Adrenal gland (tissue), 12 donors: ENCODE data around the gene CXorf66. TPM values are rescaled to one million over a fixed set of nuclear protein-coding genes. Genes with fewer than 3 reads are reported as not detected.
"Not testable (repeated sequence)": the region's sequence is repeated elsewhere in the genome, so short reads cannot be mapped to it uniquely, and the experiment has no call there.

ENCODE experiments used
- DNase-seq, 7 donors: peaks; one replicate each; pipeline ENCODE4 v3.0.0-alpha.2; 2019 to 2020
- H3K27ac ChIP-seq, 5 donors: fragments of 200-600 bp; sonication (generic) in 4 of 5; 1 replicate in 3 of 5; 2 replicates in 2 of 5; pipeline versions ENCODE4 v1.5.1 to v1.8.0; 2016 to 2020; ENCODE audit warnings: mild to moderate bottlenecking in 1 of 5
- H3K27me3 ChIP-seq: fragments of 200-600 bp; 2 replicates; pipeline ENCODE4 v1.8.0; 2021
- H3K36me3 ChIP-seq, 2 donors: fragments of 200-600 bp; replicated peaks in 1 of 2; 1 replicate in 1 of 2; 2 replicates in 1 of 2; pipeline versions ENCODE4 v1.5.1 to v1.8.0; 2018 to 2022
- H3K4me1 ChIP-seq, 2 donors: fragments of 200-600 bp; replicated peaks in 1 of 2; 1 replicate in 1 of 2; 2 replicates in 1 of 2; pipeline versions ENCODE4 v1.5.1 to v1.8.0; 2018 to 2021
- H3K4me3 ChIP-seq, 4 donors: fragments of 200-600 bp; sonication (generic) in 3 of 4; one replicate each; pipeline ENCODE4 v1.5.1; 2016 to 2018
- H3K9me3 ChIP-seq, 3 donors: fragments of 200-600 bp; sonication (generic) in 1 of 3; replicated peaks in 1 of 3; 1 replicate in 2 of 3; 2 replicates in 1 of 3; pipeline versions ENCODE4 v1.5.1 to v1.8.0; 2016 to 2021
- POLR2A ChIP-seq, 2 donors: fragments of 450-650 bp; IDR thresholded peaks; one replicate each; pipeline ENCODE4 v1.6.1; 2017; ENCODE audit warnings: antibody characterized with exemption in 2 of 2, mild to moderate bottlenecking in 2 of 2, moderate library complexity in 1 of 2
- WGBS, 4 donors: extraction: QIAGEN DNeasy Blood & Tissue Kit in 2 of 4; methylation state at CpG; one replicate each; pipeline versions ENCODE4 v1.1.5 to v1.1.7; 2013 to 2017; 5-methylcytosine and 5-hydroxymethylcytosine counted together
- intact Hi-C, 2 donors: fragments of 100-400 bp; cut with DNase I; formaldehyde crosslinking; loops; one replicate each; pipeline versions ENCODE4 v1.14.1 to v1.15.0; 2022 to 2023
- polyA plus RNA-seq, 3 donors: library from polyadenylated mRNA; stranded (reverse); fragments of 200-250 nt in 2 of 3; fragments of 350-450 nt in 1 of 3; fragmentation: Illumina TruSeq in 1 of 3; extraction: RNeasy Lipid Tissue Mini Kit (QIAGEN cat#74804) in 1 of 3; gene quantifications; one replicate each; pipeline ENCODE4 v1.2.3, GENCODE V29; 2013 to 2014
- total RNA-seq, 9 donors: library from RNA; depleted of rRNA in 4 of 9; stranded (reverse); fragments of >200 nt in 4 of 9; fragments of 120-200 nt in 1 of 9; fragmentation: NEBNext Ultra II Directional in 1 of 9; extraction: Animal tissue kit (Norgen Biotek cat#: 25700) in 1 of 9; gene quantifications; one replicate each; pipeline versions ENCODE4 v1.1.0 to v1.2.4, GENCODE V29; 2013 to 2023
- TF ChIP-seq, protein P1 (sequence below), 6 experiments: fragments of 450-650 bp in 4 of 6; fragments of 200-600 bp in 2 of 6; sonication (generic) in 1 of 6; IDR thresholded peaks; 1 replicate in 5 of 6; 2 replicates in 1 of 6; pipeline versions ENCODE4 v1.5.1 to v1.8.0; 2016 to 2021; ENCODE audit warnings: antibody characterized with exemption in 6 of 6, mild to moderate bottlenecking in 2 of 6, moderate library complexity in 1 of 6
- donor health status: healthy with polysubstance abuse.
- donor health status: Bipolar disorder and iron deficiency.
- donor health status: DM: yes; HTN: yes; CAD: no.
- donor health status: DM: no; HTN: no; CAD: no.
- donor health status: DM: no; HTN: no; CAD: no.
- donor health status: DM: yes; HTN: yes; CAD: no.

Gene CXorf66
- total and polyA plus RNA-seq, 12 donors: not detected

DNA sequence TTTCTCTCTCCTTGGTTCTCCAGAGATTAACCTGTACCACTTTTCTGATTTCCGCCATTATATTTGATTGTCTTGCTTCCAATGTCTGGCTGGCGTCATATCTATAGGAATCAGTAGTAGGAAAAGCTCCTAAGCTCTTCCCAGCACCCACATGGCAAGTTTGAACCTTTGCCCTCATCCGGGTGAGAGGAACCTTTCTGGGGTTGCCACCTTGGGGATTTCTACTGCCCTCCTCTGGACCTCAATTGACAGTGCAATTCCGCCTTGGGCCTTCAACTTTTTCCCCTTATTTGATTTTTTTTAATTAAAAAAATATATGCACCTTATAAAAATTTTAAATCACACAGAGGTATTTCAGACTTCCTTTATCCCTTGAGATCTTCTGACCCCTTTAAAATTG is 2.0 kb upstream of the CXorf66 start:
- H3K9me3 ChIP-seq: no peaks in the 10 kb centered on the region
- H3K27me3 ChIP-seq: peaks cover 2% of the 10 kb centered on the region
- intact Hi-C loops: no loop called here
- H3K4me1 ChIP-seq: no peaks in the 10 kb centered on the region
- WGBS, 4 donors: 57 to 81% (median 69%) methylated on average over 4 of the region's 4 CpGs
- H3K36me3 ChIP-seq: no peaks in the 10 kb centered on the region
- no peak for DNase-seq
- H3K27ac ChIP-seq: no peak overlapping the region
- no peak overlapping the region for H3K4me3 ChIP-seq
- TF ChIP-seq, protein P1, sequence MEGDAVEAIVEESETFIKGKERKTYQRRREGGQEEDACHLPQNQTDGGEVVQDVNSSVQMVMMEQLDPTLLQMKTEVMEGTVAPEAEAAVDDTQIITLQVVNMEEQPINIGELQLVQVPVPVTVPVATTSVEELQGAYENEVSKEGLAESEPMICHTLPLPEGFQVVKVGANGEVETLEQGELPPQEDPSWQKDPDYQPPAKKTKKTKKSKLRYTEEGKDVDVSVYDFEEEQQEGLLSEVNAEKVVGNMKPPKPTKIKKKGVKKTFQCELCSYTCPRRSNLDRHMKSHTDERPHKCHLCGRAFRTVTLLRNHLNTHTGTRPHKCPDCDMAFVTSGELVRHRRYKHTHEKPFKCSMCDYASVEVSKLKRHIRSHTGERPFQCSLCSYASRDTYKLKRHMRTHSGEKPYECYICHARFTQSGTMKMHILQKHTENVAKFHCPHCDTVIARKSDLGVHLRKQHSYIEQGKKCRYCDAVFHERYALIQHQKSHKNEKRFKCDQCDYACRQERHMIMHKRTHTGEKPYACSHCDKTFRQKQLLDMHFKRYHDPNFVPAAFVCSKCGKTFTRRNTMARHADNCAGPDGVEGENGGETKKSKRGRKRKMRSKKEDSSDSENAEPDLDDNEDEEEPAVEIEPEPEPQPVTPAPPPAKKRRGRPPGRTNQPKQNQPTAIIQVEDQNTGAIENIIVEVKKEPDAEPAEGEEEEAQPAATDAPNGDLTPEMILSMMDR (IDR thresholded peaks at IDR 0.05): peak in 1 of 6 experiments; percentile 17
- no peak for TF ChIP-seq POLR2A (IDR thresholded peaks at IDR 0.05)

DNA sequence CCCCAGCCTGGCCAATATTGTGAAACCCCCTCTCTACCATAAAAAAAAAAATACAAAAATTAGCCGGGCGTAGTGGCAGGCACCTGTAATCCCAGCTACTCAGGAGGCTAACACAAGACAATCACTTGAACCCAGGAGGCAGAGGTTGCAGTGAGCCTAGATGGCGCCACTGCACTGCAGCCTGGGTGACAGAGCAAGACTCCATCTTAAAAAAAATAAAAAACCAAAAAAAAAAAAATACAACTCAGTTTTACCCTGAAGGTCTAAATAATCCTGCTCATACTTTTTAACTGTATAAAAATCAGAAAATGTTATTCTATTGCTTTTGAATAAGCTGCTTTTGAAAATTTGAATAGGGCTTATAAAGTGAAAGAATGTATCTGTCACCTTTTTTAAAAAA is 838 bp upstream of the CXorf66 start:
- H3K9me3 ChIP-seq, H3K4me3 ChIP-seq, intact Hi-C loops, H3K4me1 ChIP-seq, H3K27me3 ChIP-seq, H3K36me3 ChIP-seq, H3K27ac ChIP-seq: not testable (repeated sequence)
- WGBS, 4 donors: 48 to 57% (median 54%) methylated on average over 3 of the region's 3 CpGs
- DNase-seq: peak in 1 of 7 donors; percentile 4
- TF ChIP-seq, protein P1 (IDR thresholded peaks at IDR 0.05): peak in 1 of 6 experiments; percentile 6

DNA sequence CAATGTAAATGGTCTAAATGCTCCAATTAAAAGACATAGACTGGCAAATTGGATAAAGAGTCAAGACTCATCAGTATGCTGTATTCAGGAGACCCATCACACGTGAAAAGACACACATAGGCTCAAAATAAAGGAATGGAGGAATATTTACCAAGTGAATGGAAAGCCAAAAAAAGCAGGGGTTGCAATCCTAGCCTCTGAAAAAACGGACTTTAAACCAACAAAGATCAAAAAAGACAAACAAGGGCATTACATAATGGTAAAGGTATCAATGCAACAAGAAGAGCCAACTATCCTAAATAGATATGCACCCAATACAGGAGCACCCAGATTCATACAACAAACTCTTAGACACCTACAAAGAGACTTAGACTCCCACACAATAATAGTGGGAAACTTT is 4.2 kb downstream of the CXorf66 start:
- H3K27ac ChIP-seq, H3K9me3 ChIP-seq, H3K27me3 ChIP-seq, H3K36me3 ChIP-seq, intact Hi-C loops, H3K4me1 ChIP-seq, DNase-seq, H3K4me3 ChIP-seq: not testable (repeated sequence)
- WGBS, 4 donors: 27 to 37% (median 34%) methylated on average over 2 of the region's 2 CpGs

DNA sequence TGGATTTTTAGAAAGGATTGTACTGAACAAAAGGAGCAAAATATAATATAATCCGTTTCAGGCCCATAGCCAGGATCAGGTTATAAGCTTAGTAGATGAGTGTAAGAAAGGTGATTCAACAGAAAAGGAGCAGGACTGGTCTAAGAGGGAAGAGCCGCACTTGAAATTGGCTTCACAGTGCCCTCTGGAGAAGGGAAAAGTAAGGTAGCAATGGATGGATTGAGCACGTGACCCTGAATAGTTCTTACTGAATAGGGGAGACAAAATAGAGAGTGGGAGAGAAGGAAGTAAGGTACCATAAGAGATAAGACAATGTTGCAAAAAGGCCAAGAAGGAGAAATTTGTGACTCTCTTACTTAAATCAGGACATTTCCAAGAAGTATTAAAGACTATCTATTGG is 15.6 kb downstream of the CXorf66 start:
- WGBS, 4 donors: 50 to 64% (median 58%) methylated on average over 3 of the region's 3 CpGs
- intact Hi-C loops: no loop called here
- Histone ChIP-seq H3K27me3 (peaks cover 9% of the 10 kb centered on the region), H3K4me1 (no peaks in the 10 kb centered on the region), H3K36me3 (no peaks in the 10 kb centered on the region), H3K27ac (no peak overlapping the region), H3K4me3 (no peak overlapping the region), H3K9me3 (no peaks in the 10 kb centered on the region)
- TF ChIP-seq, protein P1 (IDR thresholded peaks at IDR 0.05): no peak
- TF ChIP-seq POLR2A (IDR thresholded peaks at IDR 0.05): no peak
- DNase-seq: no peak

DNA sequence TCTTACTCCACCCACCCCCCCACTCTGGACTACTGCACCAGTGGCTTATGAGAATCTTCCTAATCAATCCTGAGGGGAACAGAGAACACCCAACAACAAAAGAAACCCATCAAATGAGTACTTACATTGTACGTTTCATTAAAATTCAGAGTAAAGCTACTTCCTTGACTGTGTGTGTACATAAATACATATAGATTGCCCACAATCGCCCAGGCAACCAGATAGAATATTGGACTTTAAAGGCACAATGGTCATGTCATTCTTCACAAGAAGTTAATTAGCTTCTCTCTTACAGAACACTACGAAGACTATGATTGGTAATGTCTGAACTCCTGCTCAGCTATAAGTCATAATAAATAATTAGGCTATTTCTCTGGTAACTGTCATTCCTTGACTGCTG is 20.2 kb downstream of the CXorf66 start:
- Histone ChIP-seq H3K27ac (no peak overlapping the region), H3K4me3 (no peak overlapping the region), H3K4me1 (no peaks in the 10 kb centered on the region), H3K9me3 (no peaks in the 10 kb centered on the region), H3K36me3 (no peaks in the 10 kb centered on the region), H3K27me3 (no peaks in the 10 kb centered on the region)
- TF ChIP-seq POLR2A (IDR thresholded peaks at IDR 0.05): no peak
- TF ChIP-seq, protein P1 (IDR thresholded peaks at IDR 0.05): no peak
- no peak for DNase-seq
- intact Hi-C loops: no loop called here
- 53 to 70% (median 60%) methylated on average over 3 of the region's 3 CpGs for WGBS, 4 donors
